ENCODE results near the gene EXOC3L4. TPM values are rescaled to one million over a fixed set of nuclear protein-coding genes. Genes with fewer than 3 reads are reported as not detected.

Gene EXOC3L4
- total RNA-seq, 1 donor from 2014 or later: 0.17 TPM

DNA sequence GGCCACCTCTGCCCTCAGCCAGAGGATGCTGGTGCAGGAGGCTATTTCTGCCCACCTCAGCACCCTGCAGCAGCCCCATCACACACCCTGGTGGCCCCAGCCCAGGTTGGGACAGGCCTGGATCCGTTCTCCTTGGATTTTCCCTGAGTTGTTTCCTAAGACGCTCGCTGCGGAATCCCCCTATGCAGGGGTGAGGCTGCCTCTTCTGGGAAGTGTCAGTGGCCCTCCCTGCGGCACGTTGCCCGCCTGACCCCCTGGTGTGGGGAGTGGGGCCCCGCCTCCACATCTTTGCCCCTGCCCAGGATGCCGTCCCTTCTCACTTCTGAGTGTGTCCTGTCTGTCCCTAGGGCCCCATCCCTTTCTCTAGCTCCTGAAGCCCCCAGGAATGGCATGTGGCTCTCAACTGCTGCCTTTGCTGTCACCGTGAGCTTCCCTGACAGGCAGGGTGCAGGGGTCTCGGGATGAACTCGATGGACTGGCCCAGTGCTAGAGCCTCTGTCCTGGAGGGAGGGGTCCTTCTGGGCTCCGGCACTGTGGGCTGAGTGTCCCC is 594 bp upstream of the EXOC3L4 start:
- TF ChIP-seq CTCF (conservative IDR thresholded peaks at IDR 0.05; ENCODE audit: low read depth, low read length): no peak
- H3K4me3 ChIP-seq (ENCODE audit: low read depth, low read length): no peak overlapping the region
- no peak for DNase-seq (ENCODE audit: low read depth)

- H3K4me3 ChIP-seq (ENCODE audit: low read depth, low read length): peak overlapping the region; percentile 51
Measured at GRCh38 chr14:103095210-103095778, 769 bp downstream of the EXOC3L4 start.

GRCh38 chr14:103096387-103096786 is 1.9 kb downstream of the EXOC3L4 start:
- no peak overlapping the region for H3K4me3 ChIP-seq (ENCODE audit: low read depth, low read length)
- no peak for TF ChIP-seq CTCF (conservative IDR thresholded peaks at IDR 0.05; ENCODE audit: low read depth, low read length)
- no peak for DNase-seq (ENCODE audit: low read depth)

More at GRCh38 chr14:103095210-103095778, 769 bp downstream of the EXOC3L4 start:
- DNase-seq (ENCODE audit: low read depth): no peak
- TF ChIP-seq CTCF (conservative IDR thresholded peaks at IDR 0.05; ENCODE audit: low read depth, low read length): no peak

GRCh38 chr14:103097244-103097993 is 2.9 kb downstream of the EXOC3L4 start:
- DNase-seq (ENCODE audit: low read depth): no peak
- no peak overlapping the region for H3K4me3 ChIP-seq (ENCODE audit: low read depth, low read length)
- no peak for TF ChIP-seq CTCF (conservative IDR thresholded peaks at IDR 0.05; ENCODE audit: low read depth, low read length)

DNA sequence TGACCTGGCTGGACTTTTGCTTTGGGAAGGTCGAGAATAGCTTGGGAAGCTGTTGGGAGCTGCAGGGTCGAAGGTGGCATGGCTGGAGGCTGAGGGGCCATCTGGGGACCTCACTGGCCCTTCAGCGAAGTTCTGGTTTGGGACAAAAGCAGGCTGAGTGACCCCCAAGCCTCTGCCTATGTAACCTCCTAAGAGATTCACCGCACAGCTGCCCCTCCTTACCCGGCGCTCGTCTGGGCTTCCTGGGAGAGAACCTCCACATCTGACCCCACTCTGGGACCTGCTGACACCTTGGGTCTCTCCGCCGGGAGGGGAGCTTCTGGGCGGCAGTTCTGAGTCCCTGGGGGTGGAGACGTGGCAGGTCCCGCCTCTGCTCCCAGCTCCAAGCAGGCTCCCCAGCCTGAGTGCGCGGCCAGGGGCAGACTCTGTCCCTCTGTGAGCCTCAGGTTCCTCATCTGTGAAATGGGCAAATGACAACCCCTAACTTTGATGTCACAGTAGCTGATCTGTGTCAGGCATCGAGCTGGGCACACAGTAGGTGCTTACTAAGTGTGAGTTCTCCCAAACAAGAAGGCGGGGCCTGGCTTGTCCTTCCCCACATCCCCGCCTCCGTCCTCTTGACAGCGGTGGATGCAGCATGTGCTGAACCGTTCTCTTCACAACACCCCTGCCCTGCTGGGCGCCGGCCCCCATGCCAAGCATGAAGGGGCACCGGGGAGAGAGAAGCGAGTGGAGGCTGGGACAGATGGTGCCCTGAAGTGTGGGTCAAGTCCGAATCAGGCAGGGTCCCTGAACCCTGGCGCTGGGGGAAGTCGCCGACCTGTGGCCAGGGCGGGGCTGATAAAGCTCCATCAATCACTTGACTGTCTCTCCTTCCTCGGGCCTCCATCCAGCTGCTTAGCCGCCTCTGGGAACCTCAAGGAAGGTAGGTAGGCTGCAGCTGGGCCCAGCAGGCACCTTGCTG is 3.8 kb downstream of the EXOC3L4 start:
- no peak for DNase-seq (ENCODE audit: low read depth)
- TF ChIP-seq CTCF (conservative IDR thresholded peaks at IDR 0.05; ENCODE audit: low read depth, low read length): no peak
- H3K4me3 ChIP-seq (ENCODE audit: low read depth, low read length): no peak overlapping the region

- no peak for TF ChIP-seq CTCF (conservative IDR thresholded peaks at IDR 0.05; ENCODE audit: low read depth, low read length)
- H3K4me3 ChIP-seq (ENCODE audit: low read depth, low read length): no peak overlapping the region
- DNase-seq (ENCODE audit: low read depth): no peak
Measured at GRCh38 chr14:103099081-103099732, 4.7 kb downstream of the EXOC3L4 start.
